NCI-H748 (cell line): Measurements from ENCODE around the gene CD40.

Experiments used
- DNase-seq: peaks from one replicate; lab custom pipeline; 2025; ENCODE audit not compliant: unreplicated experiment; lab: John Stamatoyannopoulos, UW

CD40 gene

DNA sequence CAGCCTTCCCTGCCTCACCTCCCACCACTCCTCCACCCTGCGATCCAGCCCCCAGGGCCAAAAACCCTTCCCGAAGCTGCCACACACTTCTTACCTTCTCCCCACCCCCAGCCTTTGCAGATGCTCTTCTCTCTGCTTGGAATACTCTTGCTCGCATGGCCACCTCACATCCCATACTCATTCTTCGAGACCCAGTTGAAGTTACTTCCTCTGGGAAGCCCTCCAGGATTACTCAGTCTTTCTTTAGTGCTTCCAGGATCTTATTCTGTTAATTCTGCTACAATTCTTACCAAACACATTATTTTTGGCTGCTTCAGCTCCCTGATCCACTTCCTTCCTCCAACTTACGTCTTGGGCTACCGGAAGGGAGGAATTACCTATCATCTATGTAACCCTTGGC, 54.3 kb downstream of the CD40 start:
- no peak for DNase-seq

DNA sequence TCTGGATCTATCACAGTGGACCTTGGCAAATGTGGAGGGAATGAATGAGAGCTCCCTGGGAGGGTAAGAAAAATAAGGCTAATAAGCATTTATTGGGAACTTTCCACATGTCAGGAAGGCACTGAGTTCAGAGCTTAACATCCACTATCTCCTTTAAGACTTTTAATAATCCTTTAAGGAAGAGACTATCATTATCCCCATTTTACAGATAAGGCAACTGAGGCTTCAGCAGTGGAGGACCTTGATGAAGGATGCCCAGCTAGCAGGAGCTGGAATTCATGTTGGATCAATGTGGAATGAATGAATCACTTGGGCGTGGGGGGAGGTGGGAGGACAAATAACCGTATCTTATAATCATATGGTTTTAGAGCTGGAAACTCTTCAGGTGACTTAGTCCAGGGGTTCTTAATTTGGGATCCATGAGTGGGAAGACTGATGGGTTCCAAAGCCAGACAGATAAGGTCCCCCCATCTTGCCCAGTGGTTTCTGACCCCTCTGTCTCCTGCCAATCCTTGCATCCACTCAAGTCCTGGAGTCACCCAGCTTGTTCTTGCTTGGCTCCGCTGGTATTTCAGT, 54.9 kb downstream of the CD40 start:
- no peak for DNase-seq

GRCh38 chr20:46173652-46174468, 55.7 kb downstream of the CD40 start:
- no peak for DNase-seq

GRCh38 chr20:46174469-46175126, 56.5 kb downstream of the CD40 start:
- peak; percentile 76 for DNase-seq

- DNase-seq: no peak
These were observed 57.0 kb downstream of the CD40 start for GRCh38 chr20:46175127-46175494.

- DNase-seq: peak; percentile 19
These were observed 58.7 kb downstream of the CD40 start for GRCh38 chr20:46176739-46177378.

DNA sequence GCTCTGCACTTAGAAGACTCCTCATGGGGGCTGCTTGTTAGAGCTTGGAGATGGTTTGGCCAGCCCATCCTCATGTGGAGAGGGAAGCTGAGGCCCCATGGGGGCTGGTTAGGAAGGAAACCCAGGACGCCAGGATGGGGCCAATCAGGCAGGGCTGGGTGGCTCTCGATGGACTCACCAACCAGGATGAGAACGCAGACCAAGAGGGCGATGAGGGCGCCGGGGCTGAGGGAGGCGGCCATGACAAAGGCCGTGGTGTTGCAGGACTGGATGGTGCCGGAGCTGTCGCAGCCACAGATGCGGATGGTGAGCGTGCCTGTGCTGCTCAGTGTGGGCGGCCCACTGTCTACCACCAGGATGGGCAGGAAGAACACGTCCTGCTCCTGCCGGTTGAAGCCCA, 59.7 kb downstream of the CD40 start:
- no peak for DNase-seq

DNA sequence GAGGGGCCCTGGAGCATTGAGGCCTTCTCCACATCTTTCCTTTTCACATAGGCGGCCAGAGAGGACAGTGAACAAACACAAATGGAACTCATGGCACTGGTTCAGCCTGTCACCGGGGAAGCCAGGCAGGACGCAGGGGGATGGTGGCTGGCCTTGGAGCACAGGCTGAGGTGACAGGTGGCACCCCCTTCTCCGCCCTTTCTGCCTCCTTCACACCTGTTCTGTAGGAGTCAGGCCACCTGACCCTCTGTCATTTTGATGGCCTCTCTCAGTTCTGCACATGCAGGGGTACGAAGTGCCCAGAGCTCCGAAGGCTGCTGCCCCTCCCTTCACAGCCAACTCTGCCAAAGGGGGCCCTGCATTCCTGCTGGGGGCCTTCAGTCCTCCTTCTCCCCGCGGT, 60.8 kb downstream of the CD40 start:
- no peak for DNase-seq
